Uterus (tissue), 4 donors: ENCODE results near the gene VKORC1. TPM values are rescaled to one million over a fixed set of nuclear protein-coding genes. Genes with fewer than 3 reads are reported as not detected.

Source experiments
- DNase-seq, 2 donors: peaks; one replicate each; pipeline ENCODE4 v3.0.0-alpha.2; 2019 to 2020
- H3K27ac ChIP-seq, 2 donors: fragments of 200-600 bp; sonication (generic); 1 replicate in 1 of 2; 2 replicates in 1 of 2; pipeline ENCODE4 v1.5.1; 2016 to 2018
- H3K27me3 ChIP-seq, 2 donors: fragments of 200-600 bp; sonication (generic); one replicate each; pipeline ENCODE4 v1.5.1; 2018 to 2019; ENCODE audit warnings: control low read depth in 1 of 2
- H3K36me3 ChIP-seq, 2 donors: fragments of 200-600 bp; sonication (generic); one replicate each; pipeline ENCODE4 v1.5.1; 2019; ENCODE audit warnings: control low read depth in 1 of 2
- H3K4me1 ChIP-seq, 2 donors: fragments of 200-600 bp; sonication (generic); one replicate each; pipeline ENCODE4 v1.5.1; 2018 to 2019; ENCODE audit warnings: control low read depth in 1 of 2
- H3K4me3 ChIP-seq, 2 donors: fragments of 200-600 bp; sonication (generic); 1 replicate in 1 of 2; 2 replicates in 1 of 2; pipeline ENCODE4 v1.5.1; 2018 to 2019; ENCODE audit warnings: mild to moderate bottlenecking in 1 of 2
- H3K9me3 ChIP-seq, 2 donors: fragments of 200-600 bp; sonication (generic); one replicate each; pipeline ENCODE4 v1.5.1; 2019; ENCODE audit warnings: control low read depth in 1 of 2
- CTCF ChIP-seq, 4 experiments: fragments of 200-600 bp in 2 of 4; fragments of 450-650 bp in 2 of 4; sonication (generic) in 2 of 4; IDR thresholded peaks; one replicate each; pipeline ENCODE4 v1.5.1; 2016 to 2019; ENCODE audit warnings: antibody characterized with exemption in 4 of 4, mild to moderate bottlenecking in 2 of 4, moderate library complexity in 1 of 4
- POLR2A ChIP-seq, 2 donors: fragments of 450-650 bp; IDR thresholded peaks; one replicate each; pipeline ENCODE4 v1.6.1; 2016; ENCODE audit warnings: antibody characterized with exemption in 2 of 2, mild to moderate bottlenecking in 1 of 2, moderate library complexity in 1 of 2
- intact Hi-C: fragments of 100-400 bp; cut with DNase I; formaldehyde crosslinking; loops from one replicate; pipeline ENCODE4 v1.15.1; 2023; ENCODE audit warnings: low total_unique reads
- total RNA-seq, 4 donors: library from RNA; depleted of rRNA in 3 of 4; stranded (reverse); fragments of >200 nt in 3 of 4; gene quantifications; one replicate each; pipeline versions ENCODE4 v1.1.0 to v1.2.4, GENCODE V29; 2014 to 2023
- donor health status: DM: yes; HTN: yes; CAD: no.

The VKORC1 gene
- total RNA-seq, 4 donors from 2014 or later = 68.7 to 81.8 (median 73.5) TPM

DNA sequence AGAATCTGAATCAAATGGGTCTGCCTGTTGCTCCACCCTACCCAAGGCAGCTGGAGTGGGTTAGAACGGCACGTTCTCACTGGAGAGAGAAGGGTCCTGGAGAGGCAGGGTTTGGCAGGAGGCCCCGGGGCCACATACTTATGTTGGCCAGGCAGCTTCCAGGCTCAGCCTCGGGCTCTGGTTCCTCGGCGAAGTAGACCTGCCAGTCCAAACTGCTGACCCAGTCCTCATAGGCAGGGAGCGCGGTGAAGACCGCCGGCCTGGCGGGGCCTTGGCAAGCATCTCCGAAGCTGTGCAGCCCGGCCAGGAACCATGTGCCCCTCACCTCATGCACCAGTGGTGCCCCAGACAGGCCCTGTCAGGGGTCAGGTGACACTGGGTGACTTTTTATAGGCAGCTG lies 10.6 kb downstream of the VKORC1 start:
- intact Hi-C loops = no loop called here
- DNase-seq = no peak
- no peaks in the 10 kb centered on the region for H3K36me3 ChIP-seq

DNA sequence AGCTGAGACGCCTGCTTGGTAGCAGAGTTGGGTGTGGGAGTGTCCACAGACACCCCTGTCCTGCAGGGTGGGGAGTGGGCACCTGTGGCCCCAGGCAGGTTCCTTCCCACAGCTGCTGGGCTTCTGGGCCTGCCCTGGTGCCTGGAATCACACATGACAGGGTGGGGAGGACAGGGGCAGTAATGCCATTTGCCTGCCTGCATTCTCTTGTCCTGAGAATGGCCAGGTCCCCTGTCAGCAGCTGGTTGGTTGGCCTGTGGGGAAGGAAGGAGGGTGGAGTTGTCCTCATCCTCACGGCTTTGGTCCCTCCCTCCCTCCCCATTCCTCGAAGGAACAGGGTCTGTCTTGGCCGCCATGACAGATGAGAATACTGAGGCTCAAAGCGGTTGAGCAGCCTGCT lies 11.0 kb downstream of the VKORC1 start:
- intact Hi-C loops = no loop called here
- no peak for DNase-seq
- Histone ChIP-seq H3K4me3 (no peak overlapping the region), H3K27ac (no peak overlapping the region), H3K9me3 (no peaks in the 10 kb centered on the region), H3K36me3 (no peaks in the 10 kb centered on the region), H3K4me1 (no peaks in the 10 kb centered on the region), H3K27me3 (no peaks in the 10 kb centered on the region)
- TF ChIP-seq CTCF (IDR thresholded peaks at IDR 0.05) (no peak), POLR2A (IDR thresholded peaks at IDR 0.05) (no peak)

More for the DNA sequence above, 10.6 kb downstream of the VKORC1 start:
- H3K27ac ChIP-seq = no peak overlapping the region
- no peak for TF ChIP-seq CTCF (IDR thresholded peaks at IDR 0.05)
- TF ChIP-seq POLR2A (IDR thresholded peaks at IDR 0.05) = no peak
- no peaks in the 10 kb centered on the region for H3K9me3 ChIP-seq
- no peak overlapping the region for H3K4me3 ChIP-seq
- no peaks in the 10 kb centered on the region for H3K4me1 ChIP-seq
- H3K27me3 ChIP-seq = no peaks in the 10 kb centered on the region

DNA sequence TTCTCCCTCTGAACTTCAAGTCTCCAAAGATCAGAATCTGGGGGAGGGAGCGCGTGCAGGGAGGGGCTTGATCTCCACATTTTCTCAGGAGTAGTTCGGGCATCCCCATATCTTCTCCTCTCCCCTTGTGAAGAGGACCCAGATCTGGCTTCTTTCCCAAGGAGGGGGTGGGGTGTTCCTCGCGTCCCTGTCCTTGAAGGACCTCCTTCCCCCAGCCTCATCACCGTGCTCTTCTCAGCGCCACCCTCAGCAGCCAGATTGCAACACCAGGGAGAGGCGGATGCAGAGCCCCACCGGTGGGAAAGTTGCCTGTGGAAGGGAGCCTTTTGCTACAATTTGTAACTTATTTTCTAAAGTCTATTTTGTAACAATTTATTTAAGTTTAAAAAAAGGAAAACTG lies 11.5 kb downstream of the VKORC1 start:
- Histone ChIP-seq H3K4me1 (no peaks in the 10 kb centered on the region), H3K4me3 (no peak overlapping the region), H3K9me3 (no peaks in the 10 kb centered on the region), H3K27me3 (no peaks in the 10 kb centered on the region), H3K27ac (no peak overlapping the region), H3K36me3 (no peaks in the 10 kb centered on the region)
- no peak for TF ChIP-seq CTCF (IDR thresholded peaks at IDR 0.05)
- intact Hi-C loops = no loop called here
- no peak for DNase-seq

- H3K36me3 ChIP-seq = no peaks in the 10 kb centered on the region
- H3K27ac ChIP-seq = no peak overlapping the region
- TF ChIP-seq POLR2A (IDR thresholded peaks at IDR 0.05) (no peak), CTCF (IDR thresholded peaks at IDR 0.05) (no peak)
- no peaks in the 10 kb centered on the region for H3K9me3 ChIP-seq
- H3K4me3 ChIP-seq = no peak overlapping the region
- intact Hi-C loops = no loop called here
- H3K27me3 ChIP-seq = no peaks in the 10 kb centered on the region
- no peaks in the 10 kb centered on the region for H3K4me1 ChIP-seq
- DNase-seq = no peak
Observed at GRCh38 chr16:31082368-31083045, 12.1 kb downstream of the VKORC1 start.

DNA sequence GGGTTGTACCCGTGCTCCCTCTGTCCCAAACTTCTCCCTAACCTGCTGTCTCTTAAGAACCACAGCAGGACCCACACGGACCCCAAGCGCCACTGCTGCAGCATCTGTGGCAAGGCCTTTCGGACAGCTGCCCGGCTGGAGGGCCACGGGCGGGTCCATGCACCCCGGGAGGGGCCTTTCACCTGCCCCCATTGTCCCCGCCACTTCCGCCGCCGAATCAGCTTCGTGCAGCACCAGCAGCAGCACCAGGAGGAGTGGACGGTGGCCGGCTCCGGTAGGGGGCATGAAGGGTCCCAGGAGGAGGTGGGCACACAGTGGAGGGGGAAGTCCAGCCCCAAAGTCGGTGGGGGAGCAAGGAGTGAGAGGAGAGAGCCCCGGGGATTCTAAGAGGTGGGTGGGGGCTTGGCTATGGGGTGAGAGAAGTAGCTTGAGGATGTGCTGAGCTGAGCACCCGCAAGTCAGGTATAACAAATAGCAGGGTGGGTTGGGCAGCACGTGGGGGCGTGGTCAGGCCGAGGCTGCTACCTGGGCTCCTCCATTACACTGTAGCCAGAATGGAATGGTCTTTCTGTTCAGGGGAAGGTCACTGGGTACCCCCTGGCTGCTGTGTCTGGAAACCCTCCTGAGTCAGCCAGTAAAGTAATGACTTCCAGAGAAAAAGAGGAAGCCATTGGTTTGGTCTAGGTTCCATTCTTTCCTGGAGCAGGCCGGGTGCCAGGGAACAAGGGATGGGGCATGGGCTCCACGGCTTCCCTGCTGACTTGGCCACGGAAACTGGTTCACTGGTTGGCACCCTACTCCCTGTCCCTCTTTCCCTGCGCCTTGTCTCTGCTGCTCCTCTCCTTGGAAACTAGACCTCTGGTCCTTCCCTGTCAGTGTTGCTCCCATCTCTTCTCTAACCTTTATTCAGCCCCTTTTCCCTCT lies 12.9 kb downstream of the VKORC1 start:
- DNase-seq = no peak
- intact Hi-C loops = no loop called here
- Histone ChIP-seq H3K9me3 (no peaks in the 10 kb centered on the region), H3K27ac (no peak overlapping the region), H3K27me3 (no peaks in the 10 kb centered on the region), H3K4me1 (no peaks in the 10 kb centered on the region), H3K4me3 (no peak overlapping the region), H3K36me3 (no peaks in the 10 kb centered on the region)
- TF ChIP-seq CTCF (IDR thresholded peaks at IDR 0.05) (no peak), POLR2A (IDR thresholded peaks at IDR 0.05) (no peak)
